HUES64 (cell line): Measurements from ENCODE around the gene CCDC134.

Experiments used
- H3K27ac ChIP-seq: 2 replicates; pipeline ENCODE4 v1.7.0; 2013; ENCODE audit warnings: low read depth, low read length, inconsistent platforms
- H3K27me3 ChIP-seq: 2 replicates; pipeline ENCODE4 v1.6.1; 2013; ENCODE audit warnings: mild to moderate bottlenecking, low read length; ENCODE audit not compliant: insufficient read depth
- H3K36me3 ChIP-seq: 2 replicates; pipeline ENCODE4 v1.6.1; 2013; ENCODE audit warnings: mild to moderate bottlenecking, low read length; ENCODE audit not compliant: insufficient read depth
- H3K4me1 ChIP-seq: 2 replicates; pipeline ENCODE4 v1.6.1; 2013; ENCODE audit warnings: mild to moderate bottlenecking, low read length, moderate library complexity; ENCODE audit not compliant: insufficient read depth
- H3K4me3 ChIP-seq: 2 replicates; pipeline ENCODE4 v1.5.1; 2013; ENCODE audit warnings: mild to moderate bottlenecking, low read length, moderate library complexity
- H3K9ac ChIP-seq: 2 replicates; pipeline ENCODE4 v1.6.1; 2013; ENCODE audit warnings: mild to moderate bottlenecking, low read depth, low read length
- H3K9me3 ChIP-seq: 2 replicates; pipeline ENCODE4 v1.6.1; 2013; ENCODE audit warnings: low read depth, low read length; ENCODE audit not compliant: insufficient read depth
- WGBS: fragments of 150-250, 120-280 bp; methylation state at CpG from one replicate; pipeline ENCODE4 v1.1.7; 2013; ENCODE audit warnings: missing lambda C conversion rate; 5-methylcytosine and 5-hydroxymethylcytosine counted together

Gene CCDC134

DNA sequence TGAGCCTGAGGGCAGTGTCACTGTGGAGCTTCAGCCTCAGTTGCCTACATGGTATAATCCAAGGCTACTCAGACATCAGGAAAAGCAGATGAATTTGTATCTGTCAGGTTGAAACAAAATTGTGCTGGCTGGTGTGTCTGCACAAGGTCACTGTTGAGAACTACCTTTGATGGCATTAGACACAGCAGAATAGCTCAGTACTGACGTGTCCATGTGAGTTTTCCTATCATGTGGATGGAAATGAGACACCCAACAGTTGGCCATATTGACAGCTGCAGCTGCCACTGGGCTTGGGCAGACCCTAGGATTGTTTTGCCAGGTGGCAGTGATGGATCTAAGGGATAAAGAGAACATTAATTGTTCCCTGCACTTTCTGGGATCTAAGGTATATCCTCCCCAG is 15.8 kb downstream of the CCDC134 start:
- Histone ChIP-seq H3K27me3 (no peaks in the 10 kb centered on the region), H3K4me1 (no peaks in the 10 kb centered on the region), H3K9me3 (no peaks in the 10 kb centered on the region), H3K36me3 (peaks cover 45% of the 10 kb centered on the region), H3K27ac (no peak overlapping the region), H3K9ac (no peak overlapping the region), H3K4me3 (no peak overlapping the region)
- WGBS = 87% methylated on average over 1 of the region's 1 CpG

DNA sequence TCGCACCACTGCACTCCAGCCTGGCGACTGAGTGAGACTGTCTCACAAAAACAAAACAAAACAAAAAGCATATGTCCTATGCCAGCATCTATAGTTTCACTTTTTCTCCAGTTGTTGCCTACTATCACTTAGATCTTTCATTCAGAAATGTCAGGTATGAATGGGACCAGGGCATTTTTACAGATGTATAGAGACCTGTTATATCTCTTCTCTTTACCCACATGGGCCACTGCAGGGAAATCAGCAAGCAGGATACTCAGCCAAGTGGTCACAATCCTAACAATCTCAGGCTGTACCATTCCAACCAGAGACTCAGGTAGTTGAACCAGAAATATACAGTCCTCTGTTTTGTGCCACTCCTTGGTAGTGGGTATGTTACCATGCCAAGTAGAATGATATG is 16.4 kb downstream of the CCDC134 start:
- H3K27me3 ChIP-seq = no peaks in the 10 kb centered on the region
- no peak overlapping the region for H3K9ac ChIP-seq

GRCh38 chr22:41818011-41818410 is 17.5 kb downstream of the CCDC134 start:
- H3K27ac ChIP-seq = no peak overlapping the region
- H3K36me3 ChIP-seq = peaks cover 37% of the 10 kb centered on the region
- 92% methylated on average over 5 of the region's 5 CpGs for WGBS
- H3K27me3 ChIP-seq = no peaks in the 10 kb centered on the region
- no peak overlapping the region for H3K4me3 ChIP-seq
- H3K4me1 ChIP-seq = no peaks in the 10 kb centered on the region
- no peak overlapping the region for H3K9ac ChIP-seq
- H3K9me3 ChIP-seq = no peaks in the 10 kb centered on the region

More for the DNA sequence above, 16.4 kb downstream of the CCDC134 start:
- H3K4me3 ChIP-seq = no peak overlapping the region
- no peak overlapping the region for H3K27ac ChIP-seq
- whole genome bisulfite sequencing = 95% methylated on average over 2 of the region's 2 CpGs
- peaks cover 43% of the 10 kb centered on the region for H3K36me3 ChIP-seq
- H3K9me3 ChIP-seq = no peaks in the 10 kb centered on the region
- no peaks in the 10 kb centered on the region for H3K4me1 ChIP-seq

DNA sequence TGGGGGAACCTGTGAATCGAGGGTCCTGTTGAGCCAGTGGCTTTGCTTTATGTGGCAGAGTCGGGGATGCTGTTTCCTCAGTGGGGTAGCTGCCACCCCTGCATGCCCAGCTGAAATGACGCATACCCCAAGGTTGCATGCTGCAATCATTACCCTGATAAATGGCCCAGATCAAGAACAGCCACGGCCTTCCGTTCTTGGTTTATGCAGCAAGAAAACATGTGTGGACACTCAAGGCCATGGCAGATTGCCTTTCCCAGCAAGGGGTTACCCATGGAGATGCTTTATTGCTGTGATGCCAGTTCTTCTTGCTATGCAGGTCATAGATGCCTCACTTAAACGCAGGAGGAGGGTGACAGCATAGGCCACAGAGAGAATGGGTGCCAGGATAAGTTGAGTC is 18.1 kb downstream of the CCDC134 start:
- whole genome bisulfite sequencing = 94% methylated on average over 6 of the region's 6 CpGs
- Histone ChIP-seq H3K27me3 (no peaks in the 10 kb centered on the region), H3K27ac (no peak overlapping the region), H3K4me1 (peaks cover 3% of the 10 kb centered on the region), H3K36me3 (peaks cover 36% of the 10 kb centered on the region), H3K9me3 (no peaks in the 10 kb centered on the region), H3K4me3 (no peak overlapping the region), H3K9ac (no peak overlapping the region)

- H3K27me3 ChIP-seq = no peaks in the 10 kb centered on the region
- H3K36me3 ChIP-seq = peaks cover 32% of the 10 kb centered on the region
- H3K27ac ChIP-seq = no peak overlapping the region
- H3K4me3 ChIP-seq = no peak overlapping the region
- WGBS = 96% methylated on average over 4 of the region's 4 CpGs
- H3K9ac ChIP-seq = no peak overlapping the region
- peaks cover 9% of the 10 kb centered on the region for H3K4me1 ChIP-seq
- no peaks in the 10 kb centered on the region for H3K9me3 ChIP-seq
These were observed 18.8 kb downstream of the CCDC134 start for GRCh38 chr22:41819257-41819656.

- peaks cover 10% of the 10 kb centered on the region for H3K4me1 ChIP-seq
- no peak overlapping the region for H3K4me3 ChIP-seq
- no peak overlapping the region for H3K27ac ChIP-seq
- no peaks in the 10 kb centered on the region for H3K27me3 ChIP-seq
- H3K9me3 ChIP-seq = no peaks in the 10 kb centered on the region
- H3K9ac ChIP-seq = no peak overlapping the region
- peaks cover 25% of the 10 kb centered on the region for H3K36me3 ChIP-seq
- WGBS = 94% methylated on average over 5 of the region's 5 CpGs
These were observed 20.0 kb downstream of the CCDC134 start for GRCh38 chr22:41820447-41820846.

DNA sequence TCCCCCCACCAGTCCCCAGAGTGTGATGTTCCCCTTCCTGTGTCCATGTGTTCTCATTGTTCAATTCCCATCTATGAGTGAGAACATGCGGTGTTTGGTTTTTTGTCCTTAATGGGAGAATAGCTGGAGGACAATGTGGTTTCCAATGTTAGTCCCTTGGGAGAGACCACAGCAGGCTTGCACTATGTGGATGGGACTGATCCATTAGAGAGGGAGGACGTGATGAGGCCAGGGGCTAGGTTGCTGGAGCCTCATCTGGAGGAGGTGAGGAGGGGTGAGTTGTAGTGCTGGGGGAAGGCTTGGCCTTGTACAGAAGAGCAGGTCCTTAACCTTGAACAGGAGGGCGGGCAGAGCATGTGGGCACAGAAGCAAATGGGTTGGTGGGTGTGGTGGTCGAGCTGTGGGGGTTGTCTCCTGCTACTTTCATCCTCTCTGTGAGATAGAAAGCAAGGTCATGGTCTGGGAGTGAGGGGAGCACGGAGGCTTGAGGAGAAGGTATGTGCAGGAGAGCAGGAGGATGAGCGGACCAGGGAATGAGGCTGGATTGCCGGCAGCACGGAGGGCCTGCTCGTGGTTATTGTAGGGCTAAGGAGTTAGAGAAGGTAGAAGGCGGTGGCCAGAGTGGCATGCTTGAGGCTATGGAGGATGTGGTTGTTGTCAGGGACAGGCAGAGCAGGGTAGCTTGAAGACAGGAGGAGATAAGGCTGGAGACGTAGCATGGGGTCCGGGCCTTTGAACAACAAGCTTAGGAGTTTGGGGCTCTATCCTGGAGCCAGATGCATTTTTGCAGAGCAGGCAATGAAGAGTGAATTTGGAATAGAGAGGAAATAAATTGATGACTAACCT is 21.2 kb downstream of the CCDC134 start:
- Histone ChIP-seq H3K4me3 (no peak overlapping the region), H3K9ac (no peak overlapping the region), H3K4me1 (peaks cover 14% of the 10 kb centered on the region), H3K27me3 (no peaks in the 10 kb centered on the region), H3K36me3 (peaks cover 15% of the 10 kb centered on the region; the same call in 1 of the 2 replicates), H3K27ac (no peak overlapping the region), H3K9me3 (no peaks in the 10 kb centered on the region)
- WGBS = 91% methylated on average over 12 of the region's 12 CpGs

- Histone ChIP-seq H3K4me3 (no peak overlapping the region), H3K27me3 (no peaks in the 10 kb centered on the region), H3K9ac (no peak overlapping the region), H3K27ac (no peak overlapping the region), H3K9me3 (no peaks in the 10 kb centered on the region), H3K36me3 (peaks cover 11% of the 10 kb centered on the region; the same call in 1 of the 2 replicates), H3K4me1 (peaks cover 18% of the 10 kb centered on the region)
- WGBS = 92% methylated on average over 3 of the region's 3 CpGs
These were observed 22.0 kb downstream of the CCDC134 start for GRCh38 chr22:41822317-41823057.

DNA sequence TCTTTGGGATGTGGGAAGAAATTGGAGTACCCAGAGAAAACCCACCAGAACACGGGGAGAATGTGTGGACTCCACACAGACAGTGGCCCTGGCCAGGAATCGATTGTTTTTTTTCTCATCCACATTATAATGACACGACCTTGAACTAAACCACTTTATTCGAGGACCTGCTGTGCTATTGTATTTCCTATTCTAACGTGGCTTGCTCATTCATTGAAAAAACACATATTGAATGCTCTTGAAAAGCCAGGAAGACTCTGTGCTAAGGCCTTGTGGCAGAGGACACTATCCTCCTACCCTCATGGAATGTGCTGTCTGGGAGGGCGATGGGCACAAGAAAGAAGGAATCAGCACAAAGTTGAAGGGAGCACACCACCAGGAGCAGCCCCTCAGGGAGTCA is 23.3 kb downstream of the CCDC134 start:
- H3K9me3 ChIP-seq = no peaks in the 10 kb centered on the region
- H3K27ac ChIP-seq = no peak overlapping the region; the same call in 1 of the 2 replicates
- 63% methylated on average over 6 of the region's 6 CpGs for WGBS
- H3K4me1 ChIP-seq = peaks cover 18% of the 10 kb centered on the region
- H3K4me3 ChIP-seq = no peak overlapping the region
- H3K36me3 ChIP-seq = peaks cover 11% of the 10 kb centered on the region; the same call in 1 of the 2 replicates
- H3K27me3 ChIP-seq = no peaks in the 10 kb centered on the region
- no peak overlapping the region for H3K9ac ChIP-seq

DNA sequence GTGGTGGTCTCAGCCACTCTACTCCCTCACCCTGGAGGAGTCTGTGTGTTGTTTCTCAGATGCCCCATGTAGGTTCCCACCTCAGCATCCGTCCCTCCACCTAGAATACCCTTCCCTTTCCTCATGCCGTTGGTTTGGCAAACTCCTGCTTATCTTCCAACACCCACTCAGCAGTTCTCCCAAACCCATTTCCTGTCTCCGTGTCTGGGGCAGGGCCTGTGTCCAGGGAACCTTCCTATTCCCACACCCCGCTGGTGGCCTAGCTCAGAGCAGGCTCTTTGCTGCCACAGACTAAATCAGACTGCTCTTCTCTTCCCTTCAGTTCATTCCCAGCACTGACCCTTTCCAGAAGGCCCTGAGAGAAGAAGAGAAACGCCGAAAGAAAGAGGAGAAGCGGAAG is 24.9 kb downstream of the CCDC134 start:
- 89% methylated on average over 7 of the region's 7 CpGs for WGBS
- Histone ChIP-seq H3K36me3 (0 out of 2 replicates have a peak, but pooled peaks cover 5% of the 10 kb centered on the region), H3K27me3 (no peaks in the 10 kb centered on the region), H3K9me3 (no peaks in the 10 kb centered on the region), H3K9ac (no peak overlapping the region), H3K4me3 (no peak overlapping the region), H3K4me1 (peaks cover 18% of the 10 kb centered on the region), H3K27ac (no peak overlapping the region)

- no peaks in the 10 kb centered on the region for H3K9me3 ChIP-seq
- H3K4me1 ChIP-seq = peaks cover 18% of the 10 kb centered on the region
- H3K9ac ChIP-seq = no peak overlapping the region
- 91% methylated on average over 3 of the region's 3 CpGs for WGBS
- no peaks in the 10 kb centered on the region for H3K27me3 ChIP-seq
- H3K4me3 ChIP-seq = no peak overlapping the region
- H3K27ac ChIP-seq = no peak overlapping the region
- H3K36me3 ChIP-seq = 0 out of 2 replicates have a peak, but pooled peaks cover 5% of the 10 kb centered on the region
These were observed 25.5 kb downstream of the CCDC134 start for GRCh38 chr22:41826021-41826420.
